GM18508 (cell line): ENCODE data around the gene KLF18.
"Not testable (repeated sequence)": the region's sequence is repeated elsewhere in the genome, so short reads cannot be mapped to it uniquely, and the experiment has no call there.

ENCODE experiments used
- ATAC-seq: cut with Tn5 transposase; IDR thresholded peaks from one replicate; pipeline ENCODE4 v1.9.1; 2021; ENCODE audit warnings: moderate number of reproducible peaks; ENCODE audit not compliant: insufficient read depth, unreplicated experiment

KLF18 gene

DNA sequence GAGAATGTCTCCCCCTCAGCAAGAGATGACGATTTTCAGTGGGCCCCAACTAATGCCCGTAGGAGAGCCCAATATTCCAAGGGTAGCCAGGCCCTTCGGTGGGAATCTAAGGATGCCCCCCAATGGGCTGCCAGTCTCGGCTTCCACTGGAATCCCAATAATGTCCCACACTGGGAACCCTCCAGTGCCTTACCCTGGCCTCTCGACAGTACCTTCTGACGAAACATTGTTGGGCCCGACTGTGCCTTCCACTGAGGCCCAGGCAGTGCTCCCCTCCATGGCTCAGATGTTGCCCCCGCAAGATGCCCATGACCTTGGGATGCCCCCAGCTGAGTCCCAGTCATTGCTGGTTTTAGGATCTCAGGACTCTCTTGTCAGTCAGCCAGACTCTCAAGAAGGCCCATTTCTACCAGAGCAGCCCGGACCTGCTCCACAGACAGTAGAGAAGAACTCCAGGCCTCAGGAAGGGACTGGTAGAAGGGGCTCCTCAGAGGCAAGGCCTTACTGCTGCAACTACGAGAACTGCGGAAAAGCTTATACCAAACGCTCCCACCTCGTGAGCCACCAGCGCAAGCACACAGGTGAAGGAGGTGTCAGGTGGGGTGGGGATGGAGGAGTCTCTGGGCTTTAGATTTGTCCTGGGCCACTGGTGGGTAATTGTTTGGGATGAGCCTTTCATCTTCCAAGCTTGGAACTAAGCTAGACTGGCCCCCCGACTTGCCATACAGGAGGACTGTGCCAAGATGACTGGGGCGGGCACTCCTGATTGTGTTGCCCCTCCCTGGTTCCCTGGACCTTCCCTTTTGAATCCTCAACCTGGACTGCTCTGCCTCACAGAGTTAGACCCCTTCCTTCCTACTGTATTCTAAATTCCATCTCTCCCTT is 11.6 kb downstream of the KLF18 start:
- ATAC-seq, result no peak

DNA sequence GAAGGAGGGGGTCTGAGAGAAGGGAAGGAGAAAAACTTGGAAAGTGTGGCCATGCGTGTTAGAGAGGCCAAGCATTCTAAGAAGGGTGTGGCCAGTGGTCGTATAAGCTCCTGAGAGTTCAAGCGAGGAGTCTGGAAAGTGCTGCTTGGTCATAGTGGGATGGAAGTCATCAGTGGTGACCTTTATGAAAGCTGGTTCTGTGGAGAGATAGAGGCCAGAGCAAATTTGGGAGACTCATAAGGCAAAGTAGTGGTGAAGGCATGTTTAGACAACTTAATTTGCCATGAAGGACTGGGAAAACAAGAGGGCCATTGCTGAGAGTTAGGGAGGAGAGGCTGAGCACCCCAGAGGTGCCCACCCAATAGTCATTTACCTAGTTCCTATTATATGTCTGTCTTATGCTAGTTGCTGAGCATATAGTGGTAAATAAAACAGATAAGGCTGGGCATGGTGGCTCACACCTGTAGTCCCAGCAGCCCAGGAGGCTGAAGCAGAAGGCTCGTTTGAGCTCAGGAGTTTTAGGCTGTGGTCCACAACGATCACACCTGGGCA is 21.0 kb downstream of the KLF18 start:
- no peak for ATAC-seq

DNA sequence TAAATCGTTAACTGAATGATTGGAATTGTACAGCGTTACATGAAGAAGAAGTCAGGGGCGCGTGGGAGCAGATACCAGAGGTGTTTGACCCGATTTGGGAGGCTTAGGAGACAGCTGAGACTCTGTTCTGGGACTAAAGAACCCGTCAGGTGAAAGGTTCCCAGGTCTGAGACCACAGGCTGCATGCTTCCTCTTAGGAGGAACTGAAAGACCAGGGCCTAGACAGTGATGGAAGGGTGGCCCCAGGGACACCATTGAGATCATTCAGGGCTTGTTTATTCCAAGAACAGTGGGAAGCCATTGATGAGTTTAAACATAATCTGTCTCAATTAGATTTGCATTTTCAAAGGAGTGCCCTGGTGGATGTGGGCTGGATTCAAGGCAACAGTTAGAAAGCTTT is 21.9 kb downstream of the KLF18 start:
- no peak for ATAC-seq

DNA sequence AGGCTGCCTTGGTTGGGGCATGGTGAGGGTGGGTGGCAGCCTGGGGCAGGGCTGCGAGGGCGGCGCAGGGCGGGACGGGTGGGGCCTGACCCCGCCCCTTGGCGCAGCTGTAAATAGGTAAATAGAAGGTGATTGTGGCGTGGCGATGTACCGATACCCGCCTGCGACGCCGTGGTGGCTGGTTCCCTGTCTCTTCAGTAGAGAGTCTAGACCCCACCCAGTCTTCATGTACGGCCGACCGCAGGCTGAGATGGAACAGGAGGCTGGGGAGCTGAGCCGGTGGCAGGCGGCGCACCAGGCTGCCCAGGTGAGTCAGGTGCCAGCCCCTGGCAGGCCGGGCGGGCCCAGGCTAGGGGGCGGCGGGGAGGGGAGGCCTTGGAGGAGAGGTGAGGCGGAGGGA is 22.7 kb downstream of the KLF18 start, which contains the start of gene KLF17:
Gene KLF17 (plus strand): TSS at position 140 of the 400 bp plus-strand sequence. CDS start 87 bp downstream, at position 227.
- no peak for ATAC-seq

GRCh38 chr1:44117272-44117671 is 24.2 kb downstream of the KLF18 start:
- ATAC-seq, result not testable (repeated sequence)

DNA sequence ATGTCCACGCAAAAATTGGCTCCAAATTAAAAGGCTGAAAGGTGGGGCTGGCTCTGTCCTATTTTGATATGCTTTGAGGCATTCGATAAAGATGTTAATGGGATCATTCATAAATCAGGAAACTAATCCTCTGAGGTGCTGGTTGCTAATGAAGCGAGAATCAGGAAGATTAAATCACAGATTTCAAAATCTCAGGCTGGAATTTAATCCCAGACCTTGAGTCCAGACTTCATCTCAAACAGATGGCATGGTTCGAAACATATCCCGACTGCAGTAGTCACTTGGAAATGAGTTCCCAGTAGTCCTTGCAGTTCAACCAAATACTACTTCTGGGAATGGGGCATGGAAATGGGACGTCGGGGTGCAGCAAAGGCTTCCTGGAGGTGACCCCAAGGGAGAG is 27.3 kb downstream of the KLF18 start:
- ATAC-seq, result no peak

DNA sequence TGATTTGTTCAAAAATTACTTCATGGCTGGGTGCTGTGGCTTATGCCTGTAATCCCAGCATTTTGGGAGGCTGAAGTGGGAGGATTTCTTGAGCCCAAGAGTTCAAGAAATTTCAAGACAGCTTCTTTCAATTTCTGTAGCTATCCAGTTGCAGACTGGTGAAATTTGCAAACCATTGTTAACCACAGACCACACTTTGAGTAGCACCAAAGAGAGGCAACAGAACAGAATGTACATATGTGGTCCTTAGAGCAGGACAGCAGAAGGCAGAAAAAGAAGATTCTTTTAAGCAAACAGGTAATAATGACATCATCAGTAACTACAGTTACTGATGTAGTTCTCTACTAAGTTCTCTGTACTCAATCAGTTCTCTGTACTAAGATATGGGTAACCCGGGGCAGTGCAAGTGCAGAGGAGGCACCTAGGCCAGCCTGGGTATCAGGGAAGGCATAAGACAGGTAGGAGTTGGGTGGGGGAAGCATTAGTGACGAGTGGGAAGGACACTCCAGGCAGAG is 28.3 kb downstream of the KLF18 start:
- ATAC-seq, result no peak

DNA sequence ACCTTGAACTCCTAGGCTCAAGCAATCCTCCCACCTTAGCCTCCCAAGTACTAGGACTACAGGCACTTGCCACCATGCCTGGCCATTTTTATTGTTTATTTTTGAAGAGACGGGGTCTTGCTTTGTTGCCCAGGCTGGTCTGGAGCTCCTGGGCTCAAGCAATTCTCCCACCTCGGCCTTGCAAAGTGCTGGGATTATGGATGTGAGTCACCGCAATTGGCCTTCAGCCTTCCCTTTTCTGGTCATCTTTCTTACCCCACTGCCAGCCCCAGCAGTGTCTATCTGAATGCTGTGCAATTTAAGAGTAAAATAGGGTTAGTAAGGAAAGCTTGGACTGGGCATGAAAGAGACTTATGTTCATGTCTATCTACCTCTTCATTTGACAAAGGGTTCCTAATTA is 28.9 kb downstream of the KLF18 start:
- ATAC-seq, result no peak

DNA sequence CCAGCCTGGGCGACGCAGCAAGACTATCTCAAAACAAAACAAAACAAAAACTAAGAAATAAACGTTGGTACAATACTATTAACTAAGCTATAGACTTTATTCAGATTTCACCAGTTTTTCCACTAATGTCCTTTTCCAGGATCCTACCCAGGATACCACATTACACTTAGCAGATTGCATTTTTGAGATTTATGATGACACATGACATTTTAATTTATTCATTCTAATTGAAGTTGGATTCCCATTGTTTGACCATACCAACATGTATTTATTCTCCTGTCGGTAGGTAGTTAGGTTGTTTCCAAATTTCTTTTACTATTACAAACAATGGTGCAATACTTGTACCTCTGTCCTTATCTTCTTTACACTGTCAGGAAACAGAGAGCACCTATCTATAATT is 29.6 kb downstream of the KLF18 start:
- no peak for ATAC-seq

DNA sequence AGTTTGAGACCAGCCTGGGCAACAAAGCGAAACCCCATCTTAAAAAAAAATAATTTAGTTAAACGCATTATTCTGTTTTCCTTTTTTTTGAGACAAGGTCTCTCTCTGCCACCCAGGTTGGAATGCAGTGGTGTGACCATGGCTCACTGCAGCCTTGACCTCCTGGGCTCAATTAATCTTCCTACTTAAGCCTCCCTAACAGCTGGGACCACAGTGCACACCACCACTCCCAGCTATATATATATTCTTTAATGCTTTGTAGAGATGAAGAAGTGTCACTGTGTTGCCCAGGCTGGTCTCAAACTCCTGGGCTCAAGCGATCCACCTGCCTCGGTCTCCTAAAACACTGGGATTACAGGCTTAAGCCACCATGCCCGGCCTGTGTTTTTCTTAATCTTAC is 30.5 kb downstream of the KLF18 start:
- no peak for ATAC-seq

DNA sequence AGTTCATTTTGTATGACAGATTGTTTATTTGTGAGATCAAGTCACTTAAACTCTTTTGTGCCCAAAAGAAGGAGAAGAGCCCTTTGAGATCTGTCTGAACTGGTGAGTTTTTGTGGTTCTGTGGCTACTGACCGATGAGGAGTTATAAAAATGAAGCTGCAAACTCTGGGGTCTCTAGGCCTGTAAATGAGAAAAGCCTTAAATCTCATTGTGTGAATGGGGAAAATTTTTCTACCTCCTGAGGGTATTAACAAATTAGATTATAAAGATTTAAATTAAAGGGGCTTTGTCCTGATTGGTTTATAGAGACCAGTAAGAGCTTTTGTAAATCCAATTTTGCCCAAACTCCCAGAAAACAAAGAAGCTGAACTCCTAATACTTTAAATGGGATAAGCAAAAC is 32.5 kb downstream of the KLF18 start:
- ATAC-seq, result no peak

DNA sequence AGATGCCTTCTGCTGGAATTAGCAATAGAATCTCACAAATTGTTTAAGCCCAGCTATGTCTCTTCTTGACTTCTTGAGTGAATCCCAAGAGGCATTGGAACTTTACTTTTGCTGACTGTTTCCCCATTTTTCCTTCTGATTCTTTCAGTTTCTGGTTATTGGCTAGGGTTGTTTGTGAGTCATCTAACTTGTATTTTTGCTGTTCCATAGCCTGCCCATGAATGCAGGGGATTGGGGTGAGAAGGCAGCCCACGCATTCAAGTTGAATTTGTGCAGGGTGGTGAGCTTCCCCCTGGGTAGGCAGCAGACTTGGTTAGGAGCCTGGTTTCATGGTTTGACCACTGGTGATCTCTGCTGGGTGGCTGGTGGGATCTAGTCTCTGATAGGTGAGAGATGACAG is 33.2 kb downstream of the KLF18 start:
- no peak for ATAC-seq

- no peak for ATAC-seq
These were observed 35.6 kb downstream of the KLF18 start for GRCh38 chr1:44105810-44106209.

GRCh38 chr1:44103270-44104131 is 37.9 kb downstream of the KLF18 start:
- ATAC-seq, result no peak

- no peak for ATAC-seq
These were observed 40.1 kb downstream of the KLF18 start for GRCh38 chr1:44101328-44101727.

DNA sequence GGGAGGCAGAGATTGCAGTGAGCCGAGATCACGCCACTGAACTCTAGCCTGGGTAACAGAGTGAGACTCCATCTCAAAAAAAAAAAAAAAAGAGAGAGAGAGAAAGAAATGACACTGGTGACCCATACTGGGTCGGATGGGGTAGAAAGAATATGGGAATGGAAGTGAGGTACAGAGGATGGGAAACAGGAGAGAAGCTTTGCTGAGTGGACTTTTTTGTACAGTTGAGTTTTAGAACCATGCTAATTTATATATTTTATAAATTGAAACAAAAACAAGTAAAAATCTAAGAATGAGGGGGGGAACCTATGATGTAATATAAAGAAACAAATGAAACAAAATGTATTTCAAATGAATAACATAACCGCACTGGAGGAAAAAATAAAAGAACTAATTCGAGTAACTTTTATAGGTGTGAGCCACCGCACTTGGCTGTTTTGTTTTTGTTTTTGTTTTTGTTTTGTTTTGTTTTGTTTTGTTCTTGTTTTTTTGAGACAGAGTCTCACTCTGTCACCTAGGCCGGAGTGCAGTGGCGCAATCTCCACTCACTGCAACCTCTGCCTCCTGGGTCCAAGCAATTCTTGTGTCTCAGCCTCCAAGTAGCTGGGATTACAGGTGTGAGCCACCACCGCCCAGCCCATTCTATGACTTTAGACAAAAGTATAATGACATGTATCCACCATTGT is 41.1 kb downstream of the KLF18 start:
- no peak for ATAC-seq

GRCh38 chr1:44094047-44094446 is 47.4 kb downstream of the KLF18 start:
- ATAC-seq, result no peak

DNA sequence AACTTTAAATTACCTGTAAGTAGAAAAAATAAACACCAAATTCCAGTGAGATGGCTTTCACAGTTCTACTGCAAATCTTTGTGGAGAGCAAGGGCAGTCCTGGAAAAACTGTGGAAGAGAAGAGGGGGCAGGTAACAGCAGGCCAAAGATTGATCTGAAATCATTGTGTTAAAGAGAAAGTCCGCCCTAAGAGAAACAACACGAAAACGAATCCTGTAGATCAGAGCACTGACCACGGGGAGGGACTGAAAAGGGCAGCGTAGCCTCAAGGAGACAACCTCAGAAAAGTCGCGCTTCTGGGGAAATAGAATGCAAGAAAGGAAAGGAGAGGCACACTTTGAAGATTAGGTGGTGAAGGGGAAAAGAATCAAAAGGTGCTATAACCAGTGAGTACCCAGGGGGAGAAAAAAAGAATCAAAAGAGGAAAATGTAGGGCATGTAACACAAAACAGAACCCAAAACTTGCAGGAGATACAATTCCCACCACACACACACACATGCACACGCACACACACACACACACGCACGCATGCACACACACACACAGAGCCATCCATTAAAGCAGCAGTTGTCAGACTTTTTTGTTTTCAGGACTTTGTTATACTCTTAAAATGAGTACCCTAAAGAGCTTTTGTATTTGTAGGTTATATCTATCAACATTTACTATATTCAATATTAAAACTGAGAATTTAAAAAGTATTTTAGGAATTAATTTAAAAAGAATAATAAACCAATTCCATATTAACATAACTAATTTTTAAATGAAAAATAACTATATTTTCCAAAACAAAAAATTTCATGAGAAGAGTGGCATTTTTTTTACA is 50.8 kb downstream of the KLF18 start:
- no peak for ATAC-seq

DNA sequence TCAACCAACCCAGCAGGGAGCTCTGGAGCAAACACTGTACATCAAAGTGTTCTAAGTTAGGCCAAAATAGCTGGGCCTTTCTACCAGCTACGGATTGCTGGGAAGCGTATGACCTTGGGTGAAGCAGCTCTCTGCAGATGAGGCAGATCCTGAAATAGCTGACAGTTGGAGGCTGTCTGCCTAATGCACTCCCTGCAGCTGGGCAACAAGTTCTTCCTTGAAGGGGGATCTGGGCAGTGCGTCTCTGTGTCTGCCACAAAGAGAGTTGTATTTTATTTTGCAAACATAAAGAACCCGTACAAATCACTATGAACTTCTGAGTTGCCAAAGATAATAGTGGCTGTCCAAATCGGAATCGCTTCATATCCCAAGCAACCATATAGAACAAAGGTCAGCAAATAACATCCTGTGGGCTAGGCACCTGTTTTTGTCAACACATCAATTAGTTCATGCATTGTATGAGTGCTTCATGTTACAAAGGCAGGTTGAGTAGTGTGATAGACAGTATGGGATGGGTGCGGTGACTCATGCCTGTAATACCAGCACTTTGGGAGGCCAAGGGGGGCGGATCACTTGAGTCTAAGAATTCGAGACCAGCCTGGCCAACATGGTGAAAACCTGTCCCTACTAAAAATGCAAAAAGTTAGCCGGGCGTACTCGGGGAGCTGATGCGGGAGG is 51.9 kb downstream of the KLF18 start:
- ATAC-seq, result no peak
